ENCODE data around the gene ZNF574. TPM values are rescaled to one million over a fixed set of nuclear protein-coding genes. Genes with fewer than 3 reads are reported as not detected.

ZNF574 gene
- total and polyA plus RNA-seq, 2 of the 8 experiments (the other 6 are each of a cell fraction or from before 2014, with no cell fraction given), result 27.0 to 38.8 TPM

DNA sequence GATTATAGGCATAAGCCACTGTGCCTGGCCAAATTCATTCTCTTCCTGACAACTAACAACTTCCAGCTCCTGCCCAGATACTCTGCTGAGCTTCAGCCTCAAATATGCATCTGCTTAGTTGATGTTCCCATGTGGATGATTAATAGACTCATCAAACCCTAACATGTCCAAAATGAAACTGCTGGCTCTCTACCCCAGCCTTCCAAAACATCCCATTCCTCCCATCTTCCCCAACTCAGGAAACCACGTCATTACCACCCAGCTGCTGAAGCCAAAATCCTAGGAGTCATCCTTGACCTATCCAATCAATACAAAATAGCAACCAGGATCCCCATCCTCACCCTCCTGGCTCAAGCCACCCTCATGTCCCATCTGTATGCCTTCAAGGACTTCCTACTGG lies 35.4 kb downstream of the ZNF574 start:
- H3K9ac ChIP-seq (replicated peaks in 1 of 4; ENCODE audit: extremely low read depth in 1 of 4, low read depth in 3 of 4, low read length in 3 of 4), result no peak overlapping the region
- no peak overlapping the region for H2BK5ac ChIP-seq (ENCODE audit: low read depth, low read length)
- ChIA-PET CTCF (ENCODE audit: partially characterized antibody) (interaction anchor here (1.2 to 8.5 kb wide), 8 partner anchors 9 to 135 kb away, joined by 3 to 146 read pairs (median 26); partner anchors contain the start of genes GSK3A and POU2F2), POLR2A (ENCODE audit: partially characterized antibody) (interaction anchor here (1.0 to 1.4 kb wide), 2 partner anchors 10 to 21 kb away, joined by 4 to 5 read pairs; partner anchors contain the start of gene POU2F2)
- H3K27me3 ChIP-seq (replicated peaks in 1 of 4; ENCODE audit: control insufficient read depth in 3 of 4, extremely low read depth in 1 of 4, insufficient read depth in 3 of 4, low read length in 3 of 4), result no peaks in the 10 kb centered on the region
- H2AK5ac ChIP-seq (ENCODE audit: low read depth, low read length), result no peak overlapping the region
- H4K91ac ChIP-seq (replicated peaks; ENCODE audit: insufficient read length, low read length), result no peak overlapping the region
- H3K9me3 ChIP-seq (ENCODE audit: insufficient read depth in 2 of 2, low read depth in 1 of 2, low read length in 1 of 2), result no peaks in the 10 kb centered on the region
- H2BK15ac ChIP-seq (ENCODE audit: low read length), result no peak overlapping the region
- no peak overlapping the region for H2BK120ac ChIP-seq (replicated peaks; ENCODE audit: low read depth, low read length)
- no peaks in the 10 kb centered on the region for H3K36me3 ChIP-seq (ENCODE audit: control insufficient read depth in 2 of 4, insufficient read depth in 4 of 4, low read length in 3 of 4)
- no peak overlapping the region for H4K5ac ChIP-seq (ENCODE audit: insufficient read length, low read depth, low read length)
- H3K4me1 ChIP-seq (replicated peaks in 1 of 4; ENCODE audit: control insufficient read depth in 3 of 4, insufficient read depth in 4 of 4, low read length in 3 of 4), result peaks cover 8 to 19% (median 11%) of the 10 kb centered on the region in 4 experiments
- no peaks in the 10 kb centered on the region for H3K23me2 ChIP-seq (ENCODE audit: low read depth, low read length)
- H3K23ac ChIP-seq (ENCODE audit: insufficient read length), result no peak overlapping the region
- H2BK12ac ChIP-seq (ENCODE audit: low read depth, low read length), result no peak overlapping the region
- H3K79me2 ChIP-seq (ENCODE audit: control insufficient read depth in 1 of 2, insufficient read depth in 2 of 2, low read length in 2 of 2), result no peaks in the 10 kb centered on the region
- H3K4me3 ChIP-seq (ENCODE audit: extremely low read depth in 1 of 4, insufficient read depth in 2 of 4, low read depth in 3 of 4, low read length in 4 of 4), result no peak overlapping the region
- H3K4me2 ChIP-seq (ENCODE audit: insufficient read depth in 1 of 2, low read depth in 2 of 2, low read length in 2 of 2), result no peak overlapping the region
- H2AFZ ChIP-seq (ENCODE audit: low read length), result no peak overlapping the region
- no peak overlapping the region for H3K56ac ChIP-seq (replicated peaks; ENCODE audit: insufficient read length, low read depth, low read length)
- no peak overlapping the region for H3K4ac ChIP-seq (replicated peaks; ENCODE audit: insufficient read length, low read depth, low read length)
- no peak overlapping the region for H2BK20ac ChIP-seq (ENCODE audit: low read length)
- no peaks in the 10 kb centered on the region for H4K20me1 ChIP-seq (replicated peaks in 1 of 2; ENCODE audit: control insufficient read depth in 1 of 2, insufficient read depth in 2 of 2, low read length in 2 of 2)
- H3K14ac ChIP-seq (ENCODE audit: insufficient read length), result no peak overlapping the region
- H3K79me1 ChIP-seq (ENCODE audit: low read depth, low read length), result no peaks in the 10 kb centered on the region
- FAIRE-seq (no peak), DNase-seq (ENCODE audit: low read depth in 1 of 2, low spot score in 2 of 2) (no peak)
- no peak overlapping the region for H4K8ac ChIP-seq (ENCODE audit: extremely low read depth, insufficient read depth, low read length)
- H3K27ac ChIP-seq (ENCODE audit: low read depth, low read length), result no peak overlapping the region
- H3K18ac ChIP-seq (ENCODE audit: extremely low read depth, low read length), result no peak overlapping the region
- 89% methylated on average over 1 of the region's 1 CpG; no CpG with 5 or more reads in 1 of the 2 experiments for WGBS, 2 experiments (ENCODE audit: extremely low coverage in 1 of 2, insufficient coverage in 1 of 2, insufficient read length in 1 of 2, insufficient replicate concordance in 2 of 2, low coverage in 1 of 2, low lambda C conversion rate in 2 of 2, missing lambda C conversion rate in 1 of 2)
- no peak for TF ChIP-seq BRCA1 (IDR thresholded peaks at IDR 0.05; ENCODE audit: low read depth, low read length)
- no peak for TF ChIP-seq POU5F1 (IDR thresholded peaks at IDR 0.05; ENCODE audit: low read depth, low read length)
- no peak for TF ChIP-seq MAX (IDR thresholded peaks at IDR 0.05)
- no peak for TF ChIP-seq POLR2A (IDR thresholded peaks at IDR 0.05; ENCODE audit: control extremely low read depth in 1 of 2, low read depth in 2 of 2, low read length in 2 of 2)
- no peak for TF ChIP-seq SIN3A (conservative IDR thresholded peaks at IDR 0.05 in 1 of 2, IDR thresholded peaks at IDR 0.05 in 1 of 2; ENCODE audit: low read depth in 1 of 2, low read length in 2 of 2)
- no peak for TF ChIP-seq BACH1 (IDR thresholded peaks at IDR 0.05; ENCODE audit: low read length)
- TF ChIP-seq GTF2F1 (IDR thresholded peaks at IDR 0.05; ENCODE audit: borderline replicate concordance, low read depth, low read length), result no peak
- TF ChIP-seq CHD2 (IDR thresholded peaks at IDR 0.05; ENCODE audit: low read length), result no peak
- no peak for TF ChIP-seq CHD1 (IDR thresholded peaks at IDR 0.05; ENCODE audit: low read depth, low read length)
- no peak for TF ChIP-seq SP1 (IDR thresholded peaks at IDR 0.05; ENCODE audit: low read depth, low read length)
- no peak for TF ChIP-seq CTBP2 (IDR thresholded peaks at IDR 0.05; ENCODE audit: borderline replicate concordance, insufficient read depth, insufficient read length, low read length)
- no peak for TF ChIP-seq TEAD4 (IDR thresholded peaks at IDR 0.05; ENCODE audit: low read depth, low read length)
- no peak for TF ChIP-seq SIRT6 (IDR thresholded peaks at IDR 0.05; ENCODE audit: low read length)
- no peak for TF ChIP-seq TAF7 (optimal IDR thresholded peaks at IDR 0.05; ENCODE audit: borderline replicate concordance, low read depth, low read length)
- TF ChIP-seq KDM4A (IDR thresholded peaks at IDR 0.05; ENCODE audit: low read depth, low read length, severe bottlenecking), result no peak
